ENCODE results near the gene PRKCE. TPM values are rescaled to one million over a fixed set of nuclear protein-coding genes. Genes with fewer than 3 reads are reported as not detected.

PRKCE gene
- total and polyA plus RNA-seq, 2 donors (not counting 3 experiments of a cell fraction or from before 2014, with no cell fraction given): 27.9 to 33.9 TPM

- H4K20me1 ChIP-seq (replicated peaks; ENCODE audit: control insufficient read depth, extremely low read depth, insufficient read depth, low read length): no peaks in the 10 kb centered on the region
- FAIRE-seq: no peak
- H3K36me3 ChIP-seq (ENCODE audit: control insufficient read depth in 2 of 2, extremely low read depth in 1 of 2, insufficient read depth in 2 of 2, low read length in 2 of 2): no peaks in the 10 kb centered on the region
- H3K4me3 ChIP-seq (replicated peaks in 1 of 3; ENCODE audit: insufficient read depth in 1 of 3, low read depth in 1 of 3, low read length in 3 of 3): no peak overlapping the region
- H3K4me1 ChIP-seq (ENCODE audit: control insufficient read depth, extremely low read depth, insufficient read depth, low read length): no peaks in the 10 kb centered on the region
- BruUV-seq (replicated peaks): no TSS peak
- H3K4me2 ChIP-seq (ENCODE audit: insufficient read depth, low read length): no peak overlapping the region
- H3K9me3 ChIP-seq (replicated peaks; ENCODE audit: control insufficient read depth, insufficient read depth, low read length): no peaks in the 10 kb centered on the region
- ChIA-PET POLR2A (no interaction called here), CTCF (no interaction called here)
- no peak overlapping the region for H2AFZ ChIP-seq (ENCODE audit: low read depth, low read length)
- intact Hi-C loops (cut with micrococcal nuclease): no loop called here
- no peaks in the 10 kb centered on the region for H3K9me1 ChIP-seq (replicated peaks; ENCODE audit: control insufficient read depth, extremely low read depth, insufficient read depth, low read length)
- no peak for DNase-seq (ENCODE audit: low read depth, low spot score)
- H3K9ac ChIP-seq (replicated peaks; ENCODE audit: extremely low read depth, insufficient read depth, low read length): no peak overlapping the region
- H3K79me2 ChIP-seq (ENCODE audit: control insufficient read depth, insufficient read depth, low read length): no peaks in the 10 kb centered on the region
- TF ChIP-seq POLR2AphosphoS5 (IDR thresholded peaks at IDR 0.05; ENCODE audit: insufficient read depth, low read depth, low read length) (no peak), FOS (IDR thresholded peaks at IDR 0.05; ENCODE audit: borderline replicate concordance, insufficient read depth, low read length) (no peak), MAX (IDR thresholded peaks at IDR 0.05; ENCODE audit: insufficient read depth, insufficient read length) (no peak), GATA2 (IDR thresholded peaks at IDR 0.05; ENCODE audit: insufficient read depth, insufficient read length, low read depth, low read length) (no peak), EZH2 (IDR thresholded peaks at IDR 0.05; ENCODE audit: borderline replicate concordance, low read depth, low read length, severe bottlenecking) (no peak), CTCF (IDR thresholded peaks at IDR 0.05; ENCODE audit: extremely low read depth in 1 of 2, insufficient read depth in 1 of 2, low read depth in 1 of 2, low read length in 2 of 2) (no peak), MYC (IDR thresholded peaks at IDR 0.05; ENCODE audit: low read depth, low read length) (no peak), POLR2A (IDR thresholded peaks at IDR 0.05; ENCODE audit: low read depth, low read length) (no peak), JUN (IDR thresholded peaks at IDR 0.05; ENCODE audit: borderline replicate concordance, insufficient read depth, insufficient read length, low read depth) (no peak)
- no peaks in the 10 kb centered on the region for H3K27me3 ChIP-seq (ENCODE audit: control insufficient read depth in 2 of 2, insufficient read depth in 2 of 2, low read length in 2 of 2)
- H3K27ac ChIP-seq (ENCODE audit: insufficient read depth, low read depth, low read length): no peak overlapping the region
- dilution Hi-C loops (cut with MboI; ENCODE audit: extremely low pct_ligation_motif_present, low sequenced_read_pairs): no loop called here
Observed at GRCh38 chr2:45675263-45675812, 23.9 kb downstream of the PRKCE start.
